ENCODE measurements around the gene IDH3G.
A peak's percentile ranks its signal among the peaks of the same experiment; 100 is the strongest.
"Not testable (repeated sequence)": the region's sequence is repeated elsewhere in the genome, so short reads cannot be mapped to it uniquely, and the experiment has no call there.

Gene IDH3G

GRCh38 chrX:153746359-153746758 lies 47.8 kb downstream of the IDH3G start:
- no peak overlapping the region for H3K4me3 ChIP-seq (replicated peaks; ENCODE audit: low read depth, low read length)
- DNase-seq (ENCODE audit: low read depth) = no peak

DNA sequence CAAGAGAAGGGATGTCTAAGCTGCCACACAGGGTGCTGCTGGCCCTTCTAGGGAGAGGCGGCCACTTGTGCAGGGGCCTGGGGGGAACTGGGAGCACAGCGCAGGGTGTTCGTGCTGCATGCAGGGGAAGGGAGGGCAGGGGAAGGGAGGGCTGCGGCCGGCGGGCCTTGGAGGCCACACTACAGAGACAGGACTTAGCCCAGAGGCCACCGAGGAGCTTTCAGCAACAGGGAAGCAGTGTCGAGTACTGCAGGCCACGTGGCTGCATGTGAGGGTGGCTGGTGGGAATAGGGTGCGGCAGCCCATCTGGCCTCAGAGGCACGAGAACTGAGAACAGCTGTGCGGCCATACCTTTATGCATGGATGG lies 49.1 kb downstream of the IDH3G start:
- DNase-seq (ENCODE audit: low read depth); H3K4me3 ChIP-seq (replicated peaks; ENCODE audit: low read depth, low read length): not testable (repeated sequence)

More at GRCh38 chrX:153746359-153746758, 47.8 kb downstream of the IDH3G start:
- no peak for TF ChIP-seq CTCF (IDR thresholded peaks at IDR 0.05; ENCODE audit: low read length, missing control alignments)

DNA sequence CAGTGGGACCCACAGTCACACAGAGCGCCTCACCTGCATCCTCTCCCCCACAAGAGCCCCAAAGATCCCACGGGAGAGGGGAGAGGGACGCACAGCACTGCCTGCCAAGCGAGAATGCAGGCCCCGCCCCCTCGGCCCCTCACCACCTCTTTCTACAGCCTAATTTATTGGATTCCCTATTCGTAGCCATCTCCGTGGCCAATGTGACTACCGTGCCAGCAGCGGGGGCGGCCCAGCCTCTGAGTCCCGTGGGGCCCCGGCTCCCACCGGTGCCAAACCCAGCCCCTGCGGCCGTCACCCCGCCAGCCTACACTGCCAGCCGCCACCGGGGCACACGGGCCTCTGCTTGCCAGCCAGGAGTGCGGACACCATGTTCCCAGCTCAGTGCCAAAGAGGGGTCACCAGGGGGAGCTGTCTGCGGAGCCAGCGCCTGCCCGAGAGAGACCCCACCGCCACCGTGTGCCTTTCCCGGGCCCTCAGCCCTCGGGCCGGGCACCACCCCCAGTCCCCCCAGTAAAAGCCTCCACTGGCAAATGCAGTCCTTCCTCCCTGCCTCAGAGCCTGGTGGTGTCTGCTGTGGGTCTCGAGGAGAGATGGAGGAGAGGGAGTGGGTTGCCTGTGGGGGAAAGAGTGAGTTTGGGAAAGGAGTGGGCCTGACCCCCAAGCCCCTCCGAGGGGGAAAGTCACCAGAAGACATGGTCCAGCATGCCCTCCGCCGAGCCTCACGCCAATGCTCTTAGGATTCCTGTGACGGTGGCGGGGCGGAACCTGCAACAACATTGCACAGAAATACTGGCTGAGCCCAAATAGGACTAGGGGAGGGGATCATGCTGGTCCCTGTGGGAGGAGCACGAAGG lies 49.7 kb downstream of the IDH3G start:
- no peak for DNase-seq (ENCODE audit: low read depth)
- no peak overlapping the region for H3K4me3 ChIP-seq (replicated peaks; ENCODE audit: low read depth, low read length)
- TF ChIP-seq CTCF (IDR thresholded peaks at IDR 0.05; ENCODE audit: low read length, missing control alignments) = no peak

DNA sequence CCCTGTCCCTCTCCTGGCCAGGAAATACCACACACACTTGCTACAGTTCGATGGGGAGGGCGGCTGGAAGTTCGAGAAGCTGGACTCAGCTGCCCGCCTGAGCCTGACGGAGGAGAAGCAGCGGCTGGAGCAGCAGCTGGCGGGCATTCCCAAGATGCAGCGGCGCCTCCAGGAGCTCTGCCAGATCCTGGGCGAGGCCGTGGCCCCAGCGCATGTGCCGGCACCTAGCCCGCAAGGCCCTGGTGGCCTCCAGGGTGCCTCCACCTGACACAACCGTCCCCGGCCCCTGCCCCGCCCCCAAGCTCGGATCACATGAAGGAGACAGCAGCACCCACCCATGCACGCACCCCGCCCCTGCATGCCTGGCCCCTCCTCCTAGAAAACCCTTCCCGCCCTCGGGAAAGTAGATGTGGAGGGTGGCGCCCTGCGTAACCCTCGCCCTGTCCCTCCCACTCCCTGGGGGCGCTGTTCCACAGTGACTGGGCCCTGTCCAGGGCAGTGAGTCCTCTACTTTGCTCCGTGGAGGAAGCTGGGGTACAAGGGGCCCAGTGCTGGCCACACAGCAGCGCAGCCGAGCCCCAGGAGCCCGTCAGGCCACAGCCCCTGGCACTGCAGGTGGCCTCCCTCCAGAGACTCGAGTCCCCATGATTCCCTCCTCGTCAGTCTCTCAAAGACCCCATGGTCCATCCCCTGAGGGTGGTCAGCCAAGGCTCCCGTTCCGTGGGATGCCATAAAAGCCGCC lies 50.5 kb downstream of the IDH3G start:
- not testable (repeated sequence) for H3K4me3 ChIP-seq (replicated peaks; ENCODE audit: low read depth, low read length)
- peak; percentile 31 for DNase-seq (ENCODE audit: low read depth)

GRCh38 chrX:153742796-153743467 lies 51.2 kb downstream of the IDH3G start:
- DNase-seq (ENCODE audit: low read depth); H3K4me3 ChIP-seq (replicated peaks; ENCODE audit: low read depth, low read length): not testable (repeated sequence)

GRCh38 chrX:153742111-153742510 lies 52.1 kb downstream of the IDH3G start:
- not testable (repeated sequence) for H3K4me3 ChIP-seq (replicated peaks; ENCODE audit: low read depth, low read length); DNase-seq (ENCODE audit: low read depth)

- no peak for DNase-seq (ENCODE audit: low read depth)
- H3K4me3 ChIP-seq (replicated peaks; ENCODE audit: low read depth, low read length) = no peak overlapping the region
- TF ChIP-seq CTCF (IDR thresholded peaks at IDR 0.05; ENCODE audit: low read length, missing control alignments) = no peak
These were observed 52.7 kb downstream of the IDH3G start for GRCh38 chrX:153741446-153741845.

DNA sequence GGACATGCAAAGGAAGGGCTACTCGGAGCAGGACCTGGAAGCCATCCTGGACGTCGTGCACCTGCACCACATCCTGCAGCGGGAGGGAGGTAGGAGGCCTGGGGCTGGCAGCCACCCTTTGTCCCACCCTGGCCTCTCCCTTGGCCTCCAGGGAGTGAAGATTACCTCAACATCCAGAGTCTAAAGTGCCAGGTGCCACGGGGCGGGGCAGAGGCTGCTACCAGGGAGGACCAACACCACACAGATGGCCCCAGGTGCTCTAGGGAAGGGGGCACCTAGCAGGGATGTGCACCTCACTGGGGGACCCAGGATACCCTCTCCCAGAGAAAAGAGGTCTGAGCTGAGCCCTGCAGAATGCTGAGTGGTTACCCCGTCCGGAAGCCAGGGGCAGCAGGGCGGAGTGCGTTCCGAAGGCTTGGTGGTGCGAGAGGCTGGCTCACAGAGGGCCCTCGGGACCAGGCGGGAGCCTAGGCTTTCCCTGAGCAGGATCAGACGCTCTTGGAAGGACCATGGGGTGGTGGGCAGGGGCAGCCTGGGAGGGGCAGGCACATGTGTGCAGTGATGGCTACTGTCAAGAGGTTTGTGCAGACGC lies 53.4 kb downstream of the IDH3G start:
- no peak for TF ChIP-seq CTCF (IDR thresholded peaks at IDR 0.05; ENCODE audit: low read length, missing control alignments)
- DNase-seq (ENCODE audit: low read depth) = no peak
- H3K4me3 ChIP-seq (replicated peaks; ENCODE audit: low read depth, low read length) = no peak overlapping the region
